GM18873 (cell line): Measurements from ENCODE around the gene FOXC2.

Experiments
- ATAC-seq: cut with Tn5 transposase; IDR thresholded peaks from one replicate; pipeline ENCODE4 v1.9.1; 2021; ENCODE audit warnings: mild to moderate bottlenecking, moderate library complexity, moderate number of reproducible peaks; ENCODE audit not compliant: unreplicated experiment, low FRiP score

The FOXC2 gene

GRCh38 chr16:86532526-86532815 is 34.2 kb upstream of the FOXC2 start:
- ATAC-seq, result no peak

GRCh38 chr16:86533076-86533475 is 33.6 kb upstream of the FOXC2 start:
- ATAC-seq, result no peak

DNA sequence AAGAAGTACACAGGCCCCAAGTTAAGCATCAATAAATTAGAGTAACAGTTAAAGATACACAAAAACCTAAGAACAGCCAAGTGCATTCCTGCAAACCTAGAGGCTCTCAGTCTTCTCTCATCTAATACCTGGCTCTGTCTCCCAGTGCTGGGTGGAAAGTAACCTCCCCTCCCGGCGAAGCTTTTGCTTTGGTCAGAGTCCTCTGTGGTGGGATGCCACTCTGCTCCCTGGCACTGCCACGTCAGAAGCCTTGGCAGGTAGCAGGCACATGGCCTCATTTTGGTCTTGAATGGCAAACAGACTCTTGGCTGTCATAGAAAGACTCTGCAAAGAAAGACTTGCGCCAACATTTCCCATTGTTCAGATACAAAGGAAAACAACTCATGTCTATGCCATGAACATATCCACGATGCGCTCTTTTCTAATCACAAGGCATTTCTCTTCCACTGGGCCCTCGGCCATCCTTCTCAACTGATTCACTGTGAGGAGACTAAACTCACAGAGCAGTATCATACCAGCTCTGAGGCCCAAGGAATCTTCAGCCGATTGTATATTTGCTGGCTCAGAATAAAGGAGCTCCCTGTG is 32.8 kb upstream of the FOXC2 start:
- no peak for ATAC-seq

DNA sequence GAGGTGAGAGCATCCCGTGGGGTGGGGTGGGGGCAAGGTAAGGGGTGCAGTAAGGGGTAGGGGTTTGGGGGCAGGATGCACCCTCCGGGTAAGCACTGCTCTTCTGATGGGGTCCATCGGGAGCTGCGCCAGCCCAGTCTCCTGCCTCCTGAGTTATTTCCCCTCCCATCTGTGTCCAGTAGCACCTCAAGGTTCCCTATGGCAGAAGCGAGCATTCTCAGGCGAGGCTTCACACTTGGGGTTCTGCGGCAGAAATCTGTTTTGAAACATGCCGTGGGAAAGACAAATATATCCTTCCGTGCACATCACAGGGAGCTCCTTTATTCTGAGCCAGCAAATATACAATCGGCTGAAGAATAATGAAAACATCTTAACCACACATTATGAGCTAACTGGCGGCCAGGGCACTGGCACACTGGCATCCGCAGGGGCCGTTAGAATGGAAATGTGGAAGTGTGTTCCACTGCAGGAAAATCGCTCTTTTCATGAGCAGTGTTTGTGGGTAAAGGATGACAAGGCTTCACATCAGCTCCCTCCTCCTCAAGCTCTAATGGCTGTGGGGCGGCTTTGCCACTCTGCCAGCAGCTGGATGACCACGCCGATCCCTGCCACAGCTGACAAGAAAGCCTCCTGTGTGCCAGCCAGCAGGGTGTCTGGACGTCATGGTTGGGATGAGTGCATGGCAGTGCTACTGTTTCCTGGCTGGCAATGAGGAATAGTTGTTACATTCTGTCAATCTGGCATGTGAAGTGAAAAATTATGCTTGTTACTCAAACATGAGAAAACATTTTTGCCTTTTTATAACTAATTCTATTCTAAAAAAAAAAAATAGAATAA is 31.6 kb upstream of the FOXC2 start:
- ATAC-seq, result no peak

DNA sequence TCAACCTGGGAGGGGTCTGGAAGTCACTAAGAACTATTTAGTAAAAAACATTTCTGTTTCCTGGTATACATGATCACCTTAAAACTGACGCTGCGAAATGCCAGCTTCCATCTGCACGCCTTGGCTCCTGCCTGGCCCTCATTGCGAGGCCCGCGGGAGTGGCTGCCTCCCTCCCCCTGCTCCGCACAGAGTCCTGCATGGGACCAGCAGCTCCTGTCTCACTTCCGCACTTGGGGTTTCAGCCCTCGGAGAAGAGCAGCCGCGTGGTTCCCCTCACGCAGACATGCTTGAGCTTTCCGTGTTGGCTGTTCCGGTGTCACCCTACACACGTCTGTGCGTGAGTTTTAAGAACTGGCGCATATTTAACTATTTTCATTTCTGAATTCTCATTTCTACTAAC is 30.0 kb upstream of the FOXC2 start:
- no peak for ATAC-seq

DNA sequence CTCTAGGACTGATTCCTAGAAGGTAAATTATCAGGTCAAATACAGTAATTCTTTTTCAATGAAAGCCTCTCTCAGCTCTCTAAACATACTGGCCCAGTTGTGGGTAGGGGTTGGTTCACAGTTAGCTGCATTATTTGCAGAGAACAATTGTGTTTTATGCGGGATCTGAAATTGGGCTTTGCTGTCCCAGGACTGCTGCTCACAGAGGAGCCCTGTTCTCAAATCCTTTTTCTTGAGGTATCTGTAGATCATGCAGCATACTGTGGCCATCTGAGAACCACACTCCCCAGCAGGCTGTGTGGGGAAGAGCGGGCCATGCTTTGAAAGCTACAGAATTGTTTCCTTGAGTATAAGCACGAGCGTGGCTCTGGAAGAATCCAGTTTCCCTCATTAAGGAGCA is 29.1 kb upstream of the FOXC2 start:
- no peak for ATAC-seq

DNA sequence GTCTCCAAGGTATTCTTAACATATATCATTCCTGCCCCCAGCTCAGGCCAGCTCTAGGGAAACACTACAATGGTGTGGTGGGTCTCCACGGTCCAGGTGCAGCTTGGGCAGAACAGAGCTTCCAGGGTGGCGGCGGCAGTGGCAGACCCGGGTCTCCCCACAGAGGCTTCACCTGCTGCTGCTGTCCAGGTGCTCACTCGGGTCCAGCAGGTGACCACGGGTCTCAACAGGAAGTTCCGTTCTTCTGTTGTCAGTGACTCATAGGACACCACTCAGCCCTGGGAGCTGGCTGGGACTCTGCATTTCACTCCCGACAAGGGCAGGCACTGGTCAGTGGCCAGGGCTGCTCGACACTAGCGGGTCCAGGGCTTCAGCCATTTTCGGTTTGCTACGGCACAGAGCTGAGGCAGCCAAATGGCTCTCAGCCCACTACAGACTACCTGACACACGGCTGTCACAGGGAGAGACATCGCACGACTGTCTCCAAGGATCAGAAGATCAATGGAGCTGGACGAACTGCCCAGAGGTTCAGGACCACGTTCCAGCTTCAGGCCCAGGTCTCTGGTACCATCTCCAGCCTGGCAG is 28.3 kb upstream of the FOXC2 start:
- no peak for ATAC-seq

GRCh38 chr16:86540894-86541293 is 25.7 kb upstream of the FOXC2 start:
- ATAC-seq, result no peak

GRCh38 chr16:86541560-86541959 is 25.1 kb upstream of the FOXC2 start:
- no peak for ATAC-seq

GRCh38 chr16:86542756-86543750 is 23.6 kb upstream of the FOXC2 start:
- no peak for ATAC-seq

GRCh38 chr16:86545481-86545880 is 21.1 kb upstream of the FOXC2 start:
- no peak for ATAC-seq

DNA sequence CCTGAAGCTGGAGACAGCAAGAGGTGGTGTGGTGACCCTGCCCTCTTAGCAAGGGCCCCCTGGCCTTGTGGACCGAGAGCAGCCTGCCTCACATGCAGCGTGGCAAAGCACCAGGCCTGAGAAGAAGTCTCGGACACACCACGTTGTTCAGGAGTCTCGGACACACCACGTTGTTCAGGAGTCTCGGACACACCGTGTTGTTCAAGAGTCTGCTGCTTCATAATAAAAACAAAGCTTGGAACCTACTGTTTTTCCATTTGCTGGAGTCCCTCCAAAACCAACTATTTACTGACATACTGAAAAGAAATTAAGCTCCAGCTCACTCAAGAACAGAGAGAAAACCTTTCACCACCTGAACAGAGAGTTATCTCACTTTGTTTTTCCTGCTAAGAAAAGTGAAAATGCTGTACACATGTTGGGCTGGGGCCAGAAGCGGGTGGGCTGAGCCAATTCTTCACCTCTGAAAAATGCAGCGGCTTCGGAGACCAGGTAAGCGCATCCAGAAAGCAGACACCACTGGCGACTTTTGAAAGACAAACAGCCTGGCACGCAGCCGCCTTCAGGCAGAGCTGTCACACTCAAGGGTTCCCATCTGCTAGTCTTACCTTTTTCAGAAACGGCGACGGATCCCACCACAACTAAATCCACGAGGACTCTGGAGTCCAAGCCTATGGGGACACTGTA is 20.5 kb upstream of the FOXC2 start:
- ATAC-seq, result no peak

DNA sequence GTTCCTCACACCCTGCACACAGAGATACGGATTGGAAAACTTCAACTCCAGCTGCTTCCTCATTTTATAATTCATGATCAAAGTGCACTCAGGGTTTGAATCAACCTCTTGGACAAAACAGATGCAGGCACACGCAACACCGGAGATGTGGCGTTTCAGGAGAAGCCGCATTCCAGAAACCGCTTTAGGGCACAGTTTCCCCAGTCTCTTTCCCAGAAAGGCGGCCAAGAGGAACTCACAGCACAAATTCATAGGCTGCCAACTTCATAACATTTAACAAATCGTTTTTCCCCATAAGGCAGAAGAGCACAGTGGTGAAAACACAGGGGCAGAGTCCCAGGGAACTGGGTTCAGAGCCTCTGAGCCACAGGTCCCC is 20.0 kb upstream of the FOXC2 start:
- ATAC-seq, result no peak

DNA sequence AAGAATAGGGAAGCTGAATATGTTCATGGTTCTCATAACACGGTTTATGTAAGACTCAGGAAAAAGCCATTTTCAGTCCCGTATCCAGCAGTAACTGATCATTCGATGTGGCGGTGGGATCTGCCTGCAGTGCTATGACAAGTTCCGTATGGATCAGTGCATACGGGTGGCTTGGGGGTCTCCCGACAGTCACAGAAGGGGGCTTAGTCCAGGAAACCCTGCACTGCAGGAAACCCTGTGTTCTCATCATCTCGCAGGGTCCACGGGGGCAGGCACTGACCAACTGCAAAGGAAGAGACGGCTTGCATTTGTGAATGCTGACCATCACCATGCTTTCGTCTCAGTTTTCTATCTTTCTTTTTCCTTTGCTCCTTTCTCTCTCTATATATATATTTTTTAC is 19.3 kb upstream of the FOXC2 start:
- ATAC-seq, result no peak

DNA sequence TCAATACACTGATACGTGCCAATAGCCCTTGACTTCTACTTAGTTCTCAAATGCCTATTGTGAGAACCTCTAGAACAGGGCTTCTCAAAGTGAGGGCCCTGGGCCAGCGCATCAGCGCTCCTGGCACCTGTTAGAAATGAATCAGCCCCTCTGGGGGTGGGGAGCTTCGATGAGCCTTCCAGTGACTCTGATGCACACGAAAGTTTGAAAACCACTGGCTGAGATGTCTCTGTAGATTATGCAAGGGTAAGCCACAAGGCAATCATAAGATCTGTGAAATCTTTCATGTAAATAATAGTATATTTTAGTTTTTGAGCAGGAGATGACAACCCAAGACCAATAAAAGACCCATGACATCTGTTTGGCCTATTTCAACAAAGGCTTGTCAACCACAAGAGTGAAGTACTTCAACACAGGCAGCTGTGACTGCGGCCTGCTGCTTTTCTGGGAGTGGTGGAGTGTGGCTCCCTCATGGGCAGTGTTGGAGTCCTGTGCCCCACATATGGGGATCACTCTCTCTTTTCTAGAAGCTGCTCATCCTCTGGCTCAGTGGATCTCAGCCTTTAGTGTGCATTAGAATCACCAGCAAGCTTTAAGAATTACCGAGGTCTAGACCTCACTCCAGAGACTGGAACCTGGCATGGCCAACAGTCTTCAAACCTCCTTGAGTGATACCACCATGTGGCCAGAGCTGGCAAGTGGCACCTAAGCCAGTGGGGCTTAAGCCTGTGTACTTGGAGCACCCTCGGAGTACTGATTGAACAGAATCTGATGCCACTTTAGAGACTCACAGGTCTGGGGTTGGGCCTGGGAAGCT is 17.3 kb upstream of the FOXC2 start:
- ATAC-seq, result no peak

DNA sequence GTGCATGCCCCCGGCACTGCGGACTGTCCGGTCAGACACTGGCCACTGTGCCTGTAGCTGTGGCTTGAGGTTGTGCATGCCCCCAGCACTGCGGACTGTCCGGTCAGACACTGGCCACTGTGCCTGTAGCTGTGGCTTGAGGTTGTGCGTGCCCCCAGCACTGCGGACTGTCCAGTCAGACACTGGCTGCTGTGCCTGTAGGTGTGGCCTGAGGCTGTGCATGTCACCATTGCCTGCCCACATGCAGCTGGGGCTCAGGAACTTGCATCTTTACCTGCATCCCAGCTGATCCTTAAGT is 16.8 kb upstream of the FOXC2 start:
- no peak for ATAC-seq

DNA sequence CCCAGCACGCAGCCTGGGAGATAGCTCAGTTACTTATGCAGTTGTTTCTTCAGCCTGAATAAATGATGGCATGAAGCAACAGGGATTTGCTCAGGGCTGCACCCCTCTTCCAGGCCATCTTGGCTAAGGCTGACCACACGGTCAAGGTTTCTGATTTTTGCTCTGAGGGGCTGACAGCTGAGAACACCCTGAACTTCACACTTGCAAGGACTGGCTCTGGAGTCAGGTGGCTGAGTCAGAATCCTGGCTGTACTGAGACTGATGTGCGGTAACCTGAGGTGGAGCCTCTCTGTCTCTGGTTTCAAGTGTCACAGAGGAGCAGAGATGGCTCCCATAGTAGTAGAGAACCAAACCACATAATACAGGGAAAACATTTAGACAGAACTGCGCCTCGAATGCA is 16.3 kb upstream of the FOXC2 start:
- ATAC-seq, result no peak

GRCh38 chr16:86553356-86553755 is 13.3 kb upstream of the FOXC2 start:
- ATAC-seq, result no peak

DNA sequence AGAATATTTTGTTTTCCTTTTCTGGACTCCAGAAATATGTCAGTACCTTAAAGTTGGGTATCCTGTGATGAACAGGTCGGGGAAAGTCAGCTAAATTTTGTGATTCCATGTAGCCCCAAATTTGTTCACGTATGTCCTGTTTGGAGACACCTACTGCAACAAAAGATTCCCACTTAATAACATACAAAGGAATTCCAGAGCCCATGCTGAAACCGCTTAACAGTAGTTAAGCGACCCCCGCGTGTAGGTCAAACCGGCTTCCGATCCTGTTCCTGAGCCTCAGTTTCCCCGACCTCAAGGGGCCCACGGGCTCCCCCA is 12.1 kb upstream of the FOXC2 start:
- no peak for ATAC-seq
